SK-N-SH treated with all-trans-retinoic acid at 6 μM for 48 hours (cell line): ENCODE measurements around the gene INPP4B.

ENCODE experiments used
- BACH2 ChIP-seq: fragments of 250-450 bp; sonication (Bioruptor Pico); IDR thresholded peaks from 2 replicates; pipeline ENCODE4 v1.9.0; 2021; ENCODE audit warnings: mild to moderate bottlenecking, borderline replicate concordance
- ISL1 ChIP-seq: fragments of 250-450 bp; sonication (Bioruptor Pico); IDR thresholded peaks from 2 replicates; pipeline ENCODE4 v2.1.2; 2022; ENCODE audit warnings: mild to moderate bottlenecking, moderate library complexity
- ZFP3 ChIP-seq: fragments of 250-450 bp; sonication (Bioruptor Pico); IDR thresholded peaks from 2 replicates; pipeline ENCODE4 v1.5.0; 2020; ENCODE audit warnings: mild to moderate bottlenecking, moderate library complexity

DNA sequence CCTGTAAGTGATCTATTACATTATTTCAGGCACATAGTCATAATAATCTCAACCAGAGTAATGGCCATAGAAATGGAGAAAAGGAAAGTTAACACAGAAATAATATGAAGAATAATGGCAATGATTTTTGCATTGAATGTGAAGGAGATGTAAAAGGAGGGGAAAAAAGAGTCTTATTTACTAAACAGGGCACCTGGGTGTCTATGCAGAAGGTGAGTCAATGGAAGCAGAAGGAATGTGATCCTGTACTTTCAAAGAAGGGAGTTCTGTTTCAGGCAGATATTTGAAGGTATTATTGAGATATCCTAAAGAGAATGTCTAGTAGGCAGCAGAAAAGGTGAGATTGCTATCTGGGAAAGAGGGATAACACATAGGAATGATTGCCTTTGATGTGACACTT is 279.9 kb downstream of the INPP4B start:
- TF ChIP-seq BACH2 (CRISPR knock-in tag) (no peak), ISL1 (CRISPR knock-in tag) (no peak), ZFP3 (CRISPR knock-in tag) (no peak)
